CD14-positive monocyte (primary cell): Measurements from ENCODE around the gene AANAT. TPM values are rescaled to one million over a fixed set of nuclear protein-coding genes. Genes with fewer than 3 reads are reported as not detected.
A peak's percentile ranks its signal among the peaks of the same experiment; 100 is the strongest.

ENCODE experiments used
- DNase-seq, 3 donors: peaks; one replicate each; pipeline ENCODE4 v3.0.0-alpha.2; 2011 to 2022
- H2AFZ ChIP-seq: 2 replicates; pipeline ENCODE4 v1.6.0; 2012; ENCODE audit warnings: mild to moderate bottlenecking, low read depth, low read length, inconsistent platforms; ENCODE audit not compliant: insufficient read depth, poor library complexity, severe bottlenecking
- H3K27ac ChIP-seq, 2 donors: 1 replicate in 1 of 2; 2 replicates in 1 of 2; pipeline ENCODE4 v1.5.1; 2012 to 2013; ENCODE audit warnings: low read length in 2 of 2, control low read depth in 1 of 2, inconsistent platforms in 1 of 2, low read depth in 1 of 2, mild to moderate bottlenecking in 1 of 2
- H3K27me3 ChIP-seq, 2 donors: one replicate each; pipeline versions ENCODE4 v1.6.0 to v1.6.1; 2011 to 2013; ENCODE audit warnings: low read length in 2 of 2; ENCODE audit not compliant: control insufficient read depth in 2 of 2, insufficient read depth in 2 of 2
- H3K36me3 ChIP-seq, 2 donors: replicated peaks in 1 of 2; 1 replicate in 1 of 2; 2 replicates in 1 of 2; pipeline versions ENCODE4 v1.5.1 to v1.6.1; 2012 to 2013; ENCODE audit warnings: low read length in 2 of 2, control low read depth in 1 of 2, inconsistent platforms in 1 of 2, mild to moderate bottlenecking in 1 of 2; ENCODE audit not compliant: insufficient read depth in 2 of 2, control insufficient read depth in 1 of 2
- H3K4me1 ChIP-seq, 2 donors: 1 replicate in 1 of 2; 2 replicates in 1 of 2; pipeline versions ENCODE4 v1.5.1 to v1.6.1; 2012 to 2013; ENCODE audit warnings: low read length in 2 of 2, control low read depth in 1 of 2, inconsistent platforms in 1 of 2, mild to moderate bottlenecking in 1 of 2, moderate library complexity in 1 of 2; ENCODE audit not compliant: insufficient read depth in 2 of 2, control insufficient read depth in 1 of 2
- H3K4me2 ChIP-seq: replicated peaks from 2 replicates; pipeline ENCODE3; 2012; ENCODE audit warnings: low read length, moderate library complexity, mild to moderate bottlenecking; ENCODE audit not compliant: poor library complexity, severe bottlenecking; ENCODE audit errors: extremely low read depth
- H3K4me3 ChIP-seq, 3 experiments: fragments of 200-600 bp in 1 of 3; sonication (generic) in 1 of 3; replicated peaks in 1 of 3; 1 replicate in 2 of 3; 2 replicates in 1 of 3; pipeline ENCODE4 v1.5.1; 2011 to 2013; ENCODE audit warnings: low read length in 3 of 3, mild to moderate bottlenecking in 3 of 3, control low read depth in 2 of 3, low read depth in 2 of 3, inconsistent platforms in 1 of 3, moderate library complexity in 1 of 3
- H3K79me2 ChIP-seq: 2 replicates; pipeline ENCODE4 v1.6.0; 2012; ENCODE audit warnings: mild to moderate bottlenecking, control low read depth, inconsistent platforms, low read length, moderate library complexity; ENCODE audit not compliant: insufficient read depth
- H3K9ac ChIP-seq: 2 replicates; pipeline ENCODE4 v1.6.0; 2017; ENCODE audit warnings: low read length, mild to moderate bottlenecking; ENCODE audit not compliant: insufficient read depth, poor library complexity, severe bottlenecking
- H3K9me3 ChIP-seq, 2 donors: replicated peaks in 1 of 2; 1 replicate in 1 of 2; 2 replicates in 1 of 2; pipeline versions ENCODE4 v1.5.1 to v1.6.1; 2012 to 2013; ENCODE audit warnings: low read length in 2 of 2, control low read depth in 1 of 2; ENCODE audit not compliant: control insufficient read depth in 1 of 2, insufficient read depth in 1 of 2
- H4K20me1 ChIP-seq: 2 replicates; pipeline ENCODE4 v1.6.0; 2012; ENCODE audit warnings: mild to moderate bottlenecking, low read length, control low read depth, moderate library complexity; ENCODE audit not compliant: insufficient read depth
- H3K27ac Mint-ChIP-seq, 7 donors: one replicate each; pipeline ENCODE4 v1.8.0; 2020; ENCODE audit warnings: mild to moderate bottlenecking in 7 of 7, mixed read lengths in 7 of 7, moderate library complexity in 6 of 7, inconsistent platforms in 2 of 7
- H3K27me3 Mint-ChIP-seq, 3 donors: one replicate each; pipeline ENCODE4 v1.8.0; 2021 to 2022; ENCODE audit warnings: low read depth in 3 of 3, mild to moderate bottlenecking in 3 of 3, mixed read lengths in 3 of 3, moderate library complexity in 3 of 3, inconsistent platforms in 1 of 3
- H3K36me3 Mint-ChIP-seq, 2 donors: one replicate each; pipeline ENCODE4 v1.8.0; 2020; ENCODE audit warnings: mixed read lengths in 2 of 2, inconsistent platforms in 1 of 2, mild to moderate bottlenecking in 1 of 2
- H3K4me1 Mint-ChIP-seq: one replicate; pipeline ENCODE4 v1.8.0; 2020; ENCODE audit warnings: mild to moderate bottlenecking, mixed read lengths
- H3K4me3 Mint-ChIP-seq, 2 donors: one replicate each; pipeline ENCODE4 v1.8.0; 2020; ENCODE audit warnings: mild to moderate bottlenecking in 2 of 2, mixed read lengths in 2 of 2, moderate library complexity in 1 of 2
- H3K9me3 Mint-ChIP-seq, 7 donors: one replicate each; pipeline ENCODE4 v1.8.0; 2020 to 2022; ENCODE audit warnings: mixed read lengths in 7 of 7, mild to moderate bottlenecking in 6 of 7, moderate library complexity in 6 of 7, inconsistent platforms in 2 of 7
- WGBS: methylation state at CpG from one replicate; pipeline ENCODE4 v1.1.5; 2013; ENCODE audit warnings: missing lambda C conversion rate; ENCODE audit not compliant: insufficient coverage; 5-methylcytosine and 5-hydroxymethylcytosine counted together
- intact Hi-C, 2 donors: fragments of 100-400 bp; cut with micrococcal nuclease; formaldehyde crosslinking; loops; one replicate each; pipeline versions ENCODE4 v1.15.0 to v1.15.1; 2023
- polyA plus RNA-seq, 3 donors: library from polyadenylated mRNA; depleted of rRNA in 1 of 3; unstranded in 2 of 3; stranded (reverse) in 1 of 3; fragments of 300-500 nt in 2 of 3; fragments of >200 nt in 1 of 3; fragmentation: Illumina TruSeq in 2 of 3; gene quantifications; 1 replicate in 2 of 3; 2 replicates in 1 of 3; pipeline ENCODE4 v1.2.3, GENCODE V29; 2012 to 2021
- TF ChIP-seq, protein P1 (sequence below): fragments of 200-600 bp; IDR thresholded peaks from one replicate; pipeline ENCODE4 v1.8.0; 2022; ENCODE audit warnings: antibody characterized with exemption, mild to moderate bottlenecking

Gene AANAT
- polyA plus RNA-seq, 3 donors, result not detected

DNA sequence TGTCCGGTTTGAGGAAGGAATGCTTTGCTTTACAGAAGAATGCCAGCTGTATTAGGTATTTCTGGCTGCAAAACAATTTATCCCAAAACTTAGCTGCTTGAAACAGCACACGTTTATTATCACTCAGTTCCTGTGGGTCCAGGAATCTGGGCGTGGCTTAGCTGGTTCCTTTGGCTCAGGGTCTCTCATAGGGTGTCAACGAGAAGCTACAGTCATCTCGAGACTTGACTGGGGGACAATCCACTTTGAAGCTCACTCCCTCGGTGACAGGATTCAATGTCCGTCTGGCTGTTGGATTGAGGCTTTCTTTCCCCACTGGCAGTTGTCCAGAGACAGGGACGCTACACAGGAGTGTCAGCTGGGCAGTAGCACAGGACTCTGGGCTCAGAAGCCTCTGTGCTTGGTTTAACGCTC is 43.4 kb downstream of the AANAT start:
- intact Hi-C loops, result no loop called here
- Mint-ChIP-seq H3K27ac (peak overlapping the region; percentile 82 to 92 (median 88)), H3K4me3 (peak overlapping the region in 1 of 2 donors; percentile 70), H3K4me1 (peaks cover 59% of the 10 kb centered on the region), H3K27me3 (peaks cover 9 to 12% (median 11%) of the 10 kb centered on the region in 3 donors), H3K9me3 (peaks cover 0 to 8% (median 0%) of the 10 kb centered on the region in 7 donors), H3K36me3 (peaks cover 0 to 1% of the 10 kb centered on the region in 2 donors)
- 73% methylated on average over 7 of the region's 9 CpGs for WGBS
- DNase-seq, result no peak
- no peaks in the 10 kb centered on the region for H4K20me1 ChIP-seq
- H3K36me3 ChIP-seq, result no peaks in the 10 kb centered on the region
- TF ChIP-seq, protein P1, sequence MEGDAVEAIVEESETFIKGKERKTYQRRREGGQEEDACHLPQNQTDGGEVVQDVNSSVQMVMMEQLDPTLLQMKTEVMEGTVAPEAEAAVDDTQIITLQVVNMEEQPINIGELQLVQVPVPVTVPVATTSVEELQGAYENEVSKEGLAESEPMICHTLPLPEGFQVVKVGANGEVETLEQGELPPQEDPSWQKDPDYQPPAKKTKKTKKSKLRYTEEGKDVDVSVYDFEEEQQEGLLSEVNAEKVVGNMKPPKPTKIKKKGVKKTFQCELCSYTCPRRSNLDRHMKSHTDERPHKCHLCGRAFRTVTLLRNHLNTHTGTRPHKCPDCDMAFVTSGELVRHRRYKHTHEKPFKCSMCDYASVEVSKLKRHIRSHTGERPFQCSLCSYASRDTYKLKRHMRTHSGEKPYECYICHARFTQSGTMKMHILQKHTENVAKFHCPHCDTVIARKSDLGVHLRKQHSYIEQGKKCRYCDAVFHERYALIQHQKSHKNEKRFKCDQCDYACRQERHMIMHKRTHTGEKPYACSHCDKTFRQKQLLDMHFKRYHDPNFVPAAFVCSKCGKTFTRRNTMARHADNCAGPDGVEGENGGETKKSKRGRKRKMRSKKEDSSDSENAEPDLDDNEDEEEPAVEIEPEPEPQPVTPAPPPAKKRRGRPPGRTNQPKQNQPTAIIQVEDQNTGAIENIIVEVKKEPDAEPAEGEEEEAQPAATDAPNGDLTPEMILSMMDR, result no peak
- H3K79me2 ChIP-seq, result no peaks in the 10 kb centered on the region
- H3K9me3 ChIP-seq, result no peaks in the 10 kb centered on the region
- no peaks in the 10 kb centered on the region for H3K27me3 ChIP-seq
- peaks cover 42 to 50% of the 10 kb centered on the region in 2 donors for H3K4me1 ChIP-seq
- no peak overlapping the region for H3K9ac ChIP-seq
- peak overlapping the region in 1 of 3 experiments; percentile 18 for H3K4me3 ChIP-seq
- H2AFZ ChIP-seq, result no peak overlapping the region
- H3K4me2 ChIP-seq, result no peak overlapping the region
- peak overlapping the region; percentile 51 to 61 for H3K27ac ChIP-seq

DNA sequence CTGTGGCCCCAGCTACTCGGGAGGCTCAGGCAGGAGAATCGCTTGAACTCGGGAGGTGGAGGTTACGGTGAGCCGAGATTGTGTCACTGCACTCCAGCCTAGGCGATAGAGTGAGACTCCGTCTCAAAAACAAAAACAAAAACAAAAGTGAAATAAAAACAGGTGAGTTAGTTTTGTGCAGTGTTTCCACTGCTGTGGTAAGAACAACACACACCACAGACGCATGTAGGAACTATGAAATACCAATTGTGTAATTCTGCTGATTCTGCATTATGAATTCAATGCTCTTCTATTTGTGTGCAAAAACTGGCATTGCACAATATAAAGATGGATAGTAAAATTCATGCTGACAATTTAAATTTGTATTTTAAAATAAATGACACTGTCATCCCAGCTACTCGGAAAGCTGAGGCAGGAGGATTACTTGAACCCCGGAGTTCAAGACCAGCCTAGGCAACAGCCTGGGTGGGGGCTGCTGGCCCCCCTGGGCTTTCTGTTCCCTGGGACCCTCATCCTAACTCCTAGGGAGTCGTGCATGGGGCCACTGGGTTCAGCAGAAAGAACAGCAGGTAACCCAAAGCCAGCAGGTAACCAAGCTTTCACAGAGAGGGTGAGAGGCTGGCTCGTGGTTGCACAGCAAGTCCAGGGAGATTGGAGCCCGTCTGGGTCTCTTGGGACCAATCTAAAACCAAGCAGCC is 44.4 kb downstream of the AANAT start:
- Histone ChIP-seq H3K27me3 (no peaks in the 10 kb centered on the region), H3K79me2 (no peaks in the 10 kb centered on the region), H3K9ac (no peak overlapping the region), H4K20me1 (no peaks in the 10 kb centered on the region), H2AFZ (no peak overlapping the region), H3K36me3 (no peaks in the 10 kb centered on the region), H3K4me2 (peak overlapping the region; percentile 14), H3K27ac (peak overlapping the region; percentile 61 to 67), H3K9me3 (no peaks in the 10 kb centered on the region), H3K4me3 (peak overlapping the region in 1 of 3 experiments; percentile 18), H3K4me1 (peaks cover 41 to 47% of the 10 kb centered on the region in 2 donors)
- intact Hi-C loops, result no loop called here
- H3K36me3 Mint-ChIP-seq, result peaks cover 0 to 1% of the 10 kb centered on the region in 2 donors
- WGBS, result 57% methylated on average over 4 of the region's 13 CpGs
- TF ChIP-seq, protein P1, result no peak
- peaks cover 7 to 15% (median 11%) of the 10 kb centered on the region in 3 donors for H3K27me3 Mint-ChIP-seq
- peak overlapping the region in 1 of 2 donors; percentile 70 for H3K4me3 Mint-ChIP-seq
- peaks cover 0 to 8% (median 0%) of the 10 kb centered on the region in 7 donors for H3K9me3 Mint-ChIP-seq
- DNase-seq, result peak; percentile 58 to 90 (median 77)
- H3K4me1 Mint-ChIP-seq, result peaks cover 56% of the 10 kb centered on the region
- peak overlapping the region; percentile 82 to 92 (median 88) for H3K27ac Mint-ChIP-seq
